Lung microvascular endothelial cell (primary cell): ENCODE results near the gene ISM1. TPM values are rescaled to one million over a fixed set of nuclear protein-coding genes. Genes with fewer than 3 reads are reported as not detected.
"Not testable (repeated sequence)": the region's sequence is repeated elsewhere in the genome, so short reads cannot be mapped to it uniquely, and the experiment has no call there.

ENCODE experiments used
- DNase-seq, 2 donors: peaks; one replicate each; pipeline versions ENCODE4 v3.0.0 to v3.0.0-alpha.2; 2010; ENCODE audit warnings: low read depth in 2 of 2
- total RNA-seq: library from RNA; depleted of rRNA; stranded (reverse); fragments of >200 nt; gene quantifications from 2 replicates; pipeline ENCODE4 v1.2.1, GENCODE V29; 2014

ISM1 gene
- total RNA-seq, 1 donor from 2014 or later: not detected

- peak; percentile 71 to 72 for DNase-seq
Measured at GRCh38 chr20:13221673-13222318, 722 bp downstream of the ISM1 start.

- no peak for DNase-seq
Measured at GRCh38 chr20:13222319-13222716, 1.2 kb downstream of the ISM1 start.

GRCh38 chr20:13223736-13224520 is 2.9 kb downstream of the ISM1 start:
- DNase-seq: no peak

- no peak for DNase-seq
Measured at GRCh38 chr20:13226367-13226766, 5.3 kb downstream of the ISM1 start.

GRCh38 chr20:13228771-13229170 is 7.7 kb downstream of the ISM1 start:
- no peak for DNase-seq

DNA sequence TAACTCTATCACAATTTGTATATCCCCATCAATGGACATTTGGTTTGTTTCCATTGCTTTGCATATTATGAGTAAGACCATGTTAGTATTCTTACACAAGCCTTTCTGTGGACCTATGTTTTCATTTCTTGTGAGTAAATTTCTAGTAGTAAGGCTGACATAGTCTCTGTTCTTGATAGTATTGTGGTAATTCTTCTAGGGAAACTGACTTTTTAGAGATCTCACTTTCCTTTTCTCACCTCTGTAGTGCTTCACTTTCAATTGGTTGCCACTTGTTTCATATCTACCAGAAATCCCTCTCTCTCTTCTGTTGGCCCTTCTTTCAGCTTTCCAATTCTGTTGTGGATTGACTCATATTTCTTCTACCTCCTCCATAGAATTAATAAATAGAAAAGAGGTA is 8.5 kb downstream of the ISM1 start:
- no peak for DNase-seq

DNA sequence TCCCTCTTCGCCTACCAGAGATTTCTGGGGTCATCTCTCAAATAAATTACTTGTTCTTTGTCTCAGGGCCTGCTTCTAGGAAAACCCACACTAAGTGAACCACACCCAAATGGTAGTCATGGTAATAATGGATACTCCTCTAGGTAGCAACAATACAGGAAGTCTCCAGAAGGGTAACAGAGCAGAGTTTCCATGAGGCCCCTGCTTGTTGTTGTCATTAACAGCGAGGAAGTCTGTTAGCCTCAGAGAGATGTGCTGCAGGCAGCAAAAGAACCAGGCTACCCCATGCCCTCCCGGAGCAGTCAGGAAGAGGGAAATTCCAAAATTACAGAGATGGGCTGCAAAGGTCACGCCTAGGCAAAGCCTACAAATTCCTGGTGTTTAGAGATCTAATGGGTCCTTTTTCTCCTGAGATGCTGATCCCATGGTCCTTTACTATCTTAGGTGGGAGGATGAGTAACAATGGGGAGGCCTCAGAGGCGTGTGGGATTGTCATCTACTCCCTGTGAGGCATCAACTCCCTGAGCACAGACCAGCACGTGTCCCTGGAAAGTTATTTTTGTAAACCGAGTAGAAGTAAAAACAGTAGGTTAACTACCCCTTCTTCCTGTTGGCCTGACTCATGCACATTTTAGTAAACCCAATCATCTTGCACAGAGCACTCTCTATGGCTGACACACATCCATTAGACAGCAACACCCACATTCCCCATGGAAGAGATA is 10.1 kb downstream of the ISM1 start:
- peak; percentile 45 to 62 for DNase-seq

DNA sequence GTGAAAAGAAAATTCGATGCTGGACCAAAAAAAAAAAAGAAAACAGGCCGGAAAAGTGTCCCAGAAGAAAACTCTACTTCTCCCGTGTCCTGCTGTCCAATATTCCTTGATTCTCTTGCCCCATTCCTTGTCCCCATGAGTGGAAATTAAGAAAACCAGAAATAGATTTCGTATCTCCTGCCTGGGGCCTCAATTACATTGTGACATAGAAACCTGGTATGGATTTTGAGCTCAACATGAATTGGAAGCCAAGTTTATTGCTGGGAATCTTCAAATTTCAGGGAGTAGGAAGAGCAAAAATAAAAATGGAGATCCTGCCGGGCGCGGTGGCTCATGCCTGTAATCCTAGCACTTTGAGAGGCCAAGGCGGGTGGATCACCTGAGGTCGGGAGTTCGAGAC is 11.9 kb downstream of the ISM1 start:
- DNase-seq: no peak

GRCh38 chr20:13234961-13235360 is 13.9 kb downstream of the ISM1 start:
- DNase-seq: no peak

DNA sequence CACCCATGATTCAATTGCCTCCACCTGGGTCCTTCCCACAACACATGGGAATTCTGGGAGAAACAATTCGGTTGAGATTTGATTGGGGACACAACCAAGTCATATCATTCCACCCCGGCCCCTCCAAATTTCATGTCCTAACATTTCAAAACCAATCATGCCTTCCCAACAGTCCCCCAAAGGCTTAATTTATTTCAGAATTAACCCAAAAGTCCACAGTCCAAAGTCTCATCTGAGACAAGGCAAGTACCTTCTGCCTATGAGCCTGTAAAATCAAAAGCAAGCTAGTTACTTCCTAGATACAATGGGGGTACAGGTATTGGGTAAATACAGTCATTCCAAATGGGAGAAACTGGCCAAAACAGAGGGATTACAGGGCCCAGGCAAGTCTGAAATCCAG is 15.3 kb downstream of the ISM1 start:
- DNase-seq: not testable (repeated sequence)

DNA sequence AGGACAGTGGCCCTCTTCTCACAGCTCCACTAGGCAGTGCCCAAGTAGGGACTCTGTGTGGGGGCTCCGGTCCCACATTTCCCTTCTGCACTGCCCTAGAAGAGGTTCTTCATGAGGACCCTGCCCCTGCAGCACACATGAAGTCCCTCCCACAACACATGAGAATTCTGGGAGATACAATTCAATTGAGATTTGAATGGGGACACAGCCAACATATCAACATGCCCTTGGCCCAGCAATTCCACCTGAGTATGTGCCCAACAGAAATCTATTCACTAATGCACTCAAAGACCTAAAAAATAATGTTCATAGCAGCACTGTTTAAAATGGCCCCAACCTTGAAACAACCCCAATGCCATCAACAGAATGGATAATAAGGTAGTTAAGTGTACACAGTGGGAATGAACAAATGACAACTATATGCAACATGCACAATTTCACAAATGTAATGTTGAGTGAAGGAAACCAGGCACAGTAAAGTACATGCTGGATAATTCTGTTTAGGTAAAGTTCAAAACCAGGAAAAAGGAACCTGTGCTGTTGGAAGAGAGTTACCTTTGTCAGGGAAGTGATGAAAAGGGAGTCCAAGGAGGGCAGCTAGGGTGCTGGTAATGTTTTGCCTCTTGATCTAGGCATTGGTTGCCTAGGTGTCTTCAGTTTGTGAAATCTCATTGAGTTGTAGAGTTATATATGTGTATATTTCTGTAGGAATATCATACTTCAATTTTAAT is 16.1 kb downstream of the ISM1 start:
- no peak for DNase-seq

DNA sequence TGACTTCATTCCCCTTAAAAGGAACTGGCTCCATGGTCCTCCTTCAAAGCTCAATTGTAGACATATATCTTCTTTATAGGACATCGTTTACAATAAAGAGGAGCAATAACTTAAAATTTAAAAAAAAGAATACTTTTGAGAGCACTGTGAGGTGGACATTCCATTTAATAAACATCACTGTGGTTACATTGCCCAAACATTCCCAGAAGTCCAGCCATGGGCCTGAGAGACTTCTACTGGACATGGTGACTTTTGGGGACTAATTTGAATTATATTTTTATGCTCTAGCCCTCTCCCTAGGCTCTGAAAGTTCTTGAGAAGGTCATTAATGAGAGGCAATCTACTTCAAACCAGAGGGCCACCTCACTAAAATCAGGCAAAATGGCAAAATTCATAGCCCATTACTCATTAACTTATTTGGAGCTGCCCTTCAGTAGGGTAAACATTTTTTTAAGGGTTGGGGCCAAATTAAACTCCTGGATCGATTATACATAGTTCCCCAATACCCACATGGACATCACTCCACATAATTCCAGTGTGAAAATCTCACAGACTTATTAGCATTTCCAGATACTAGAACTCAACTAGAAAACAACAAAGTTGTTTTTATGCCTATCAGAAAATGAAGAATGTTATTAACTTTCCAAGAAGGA is 17.1 kb downstream of the ISM1 start:
- DNase-seq: no peak

DNA sequence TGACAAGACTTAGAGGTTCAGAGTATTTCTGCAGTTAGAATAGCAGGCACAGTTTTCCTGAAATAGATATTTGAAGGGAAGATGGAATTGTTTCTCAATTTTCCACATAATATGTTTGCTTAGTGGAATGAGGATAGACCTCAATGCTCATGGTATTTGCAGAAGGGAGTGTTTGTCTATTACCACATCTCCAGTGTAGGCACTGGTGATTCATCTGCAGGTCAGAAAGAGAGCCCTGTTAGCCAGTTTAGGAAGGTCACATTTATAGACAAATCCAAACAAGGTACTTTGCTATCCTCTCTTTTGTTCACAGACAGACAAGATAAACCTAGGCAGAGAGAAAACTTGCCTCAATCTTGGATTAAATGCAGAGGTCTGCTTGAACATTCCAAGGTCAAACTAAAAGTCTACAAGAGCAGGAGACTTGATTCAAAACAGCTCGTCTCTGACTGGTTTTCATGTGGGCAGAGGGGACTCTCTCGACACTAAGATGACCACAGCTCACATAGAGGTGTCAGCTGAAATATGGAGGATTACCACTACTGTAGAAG is 22.8 kb downstream of the ISM1 start:
- DNase-seq: no peak

DNA sequence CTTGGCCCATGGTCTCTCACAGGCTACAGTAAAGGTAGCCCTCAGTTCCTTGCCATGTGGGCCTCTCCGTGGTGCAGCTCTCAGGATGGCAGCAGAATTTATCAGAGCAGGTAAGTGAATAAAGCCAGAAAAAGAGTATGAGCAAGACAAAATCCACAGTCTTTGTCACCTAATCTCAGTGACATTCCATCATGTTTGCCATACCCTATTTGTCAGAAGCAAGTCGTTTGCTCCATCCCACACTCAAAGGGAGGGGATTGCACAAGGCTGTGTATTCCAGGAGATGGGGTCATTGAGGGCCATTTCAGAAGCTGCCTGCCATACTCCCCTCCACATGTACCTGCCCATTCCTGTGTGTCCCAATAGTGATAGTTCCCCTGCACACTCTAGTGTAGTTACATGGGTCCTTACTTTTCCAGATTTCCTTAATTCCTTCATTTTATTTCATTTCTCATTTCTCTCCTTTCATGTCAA is 24.2 kb downstream of the ISM1 start:
- no peak for DNase-seq

GRCh38 chr20:13249118-13249797 is 28.2 kb downstream of the ISM1 start:
- DNase-seq: no peak

- DNase-seq: no peak
Measured at GRCh38 chr20:13249798-13250170, 28.7 kb downstream of the ISM1 start.

DNA sequence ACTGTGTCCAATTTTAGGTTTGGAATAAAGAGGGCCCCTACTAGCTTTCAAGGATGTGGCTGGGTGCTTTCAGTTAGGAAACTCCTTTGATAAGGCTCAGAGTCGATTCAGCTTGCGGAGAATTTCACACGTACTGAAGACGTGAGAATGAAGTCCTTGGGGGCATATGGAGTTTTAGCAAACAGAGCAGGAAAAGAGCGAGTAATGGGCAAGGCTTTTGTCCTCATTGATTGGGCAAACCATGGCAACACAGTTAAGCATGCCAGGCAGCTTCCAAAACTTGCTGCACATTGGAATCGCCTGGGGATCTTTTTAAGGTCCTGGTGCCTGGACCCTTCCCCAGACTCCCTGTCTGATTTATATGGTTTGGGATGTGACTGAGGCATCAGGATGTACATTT is 29.2 kb downstream of the ISM1 start:
- DNase-seq: no peak

DNA sequence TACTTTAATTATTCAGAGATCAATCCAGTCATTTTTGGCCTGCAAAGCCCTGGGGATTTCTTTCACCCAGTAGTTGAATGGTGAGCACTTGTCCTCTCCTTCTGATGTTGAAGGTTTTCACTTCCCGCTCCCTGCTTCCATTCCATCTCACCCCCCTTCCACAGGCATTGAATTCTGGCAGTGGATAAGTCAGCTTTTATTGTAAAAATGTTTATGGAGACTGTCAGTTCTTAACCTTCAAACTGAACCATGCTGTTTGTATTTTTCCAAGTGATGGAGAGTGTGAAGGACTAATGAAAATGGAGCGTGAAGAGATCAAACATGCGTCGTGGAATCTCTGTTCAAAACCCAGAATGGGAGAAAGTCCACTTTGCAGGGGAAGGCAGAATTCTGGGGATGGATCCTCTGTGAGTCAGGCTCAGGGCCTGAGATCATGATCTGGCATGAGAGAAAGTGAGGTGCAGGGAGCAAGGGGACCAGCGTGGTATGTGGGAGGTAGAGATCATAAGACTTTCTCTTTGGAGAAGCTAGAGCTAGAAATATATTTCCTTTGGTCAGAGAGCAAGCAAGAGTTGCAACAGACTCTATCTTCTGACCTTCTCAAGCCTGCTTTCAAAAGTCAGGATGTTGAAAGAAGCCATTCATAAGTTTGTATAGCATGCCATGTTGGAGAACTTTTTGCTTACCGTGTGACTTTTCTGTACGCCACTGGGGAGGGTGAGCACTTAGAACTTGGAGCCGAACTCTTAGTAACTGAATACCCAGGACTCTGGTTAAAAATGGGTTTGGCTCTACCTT is 30.2 kb downstream of the ISM1 start:
- DNase-seq: no peak

DNA sequence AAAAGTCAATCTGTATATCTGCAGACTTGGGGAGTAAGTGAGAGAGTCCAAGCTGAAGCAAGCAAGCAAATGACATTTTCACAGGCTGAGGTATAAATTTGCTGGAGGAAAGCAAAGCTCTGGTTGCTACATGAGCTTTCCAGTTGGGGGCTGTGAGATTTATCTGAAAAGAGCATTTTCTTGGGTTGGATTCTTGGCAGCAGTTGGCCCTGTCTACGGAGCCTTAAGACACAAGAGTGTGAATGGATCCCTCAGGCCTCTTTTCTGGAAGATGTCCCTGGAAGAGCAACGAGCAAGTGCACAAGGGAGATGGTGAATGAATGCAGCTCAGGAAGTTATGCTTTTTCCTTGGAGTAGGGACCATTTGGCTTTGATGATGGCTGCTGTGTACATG is 30.8 kb downstream of the ISM1 start:
- no peak for DNase-seq

DNA sequence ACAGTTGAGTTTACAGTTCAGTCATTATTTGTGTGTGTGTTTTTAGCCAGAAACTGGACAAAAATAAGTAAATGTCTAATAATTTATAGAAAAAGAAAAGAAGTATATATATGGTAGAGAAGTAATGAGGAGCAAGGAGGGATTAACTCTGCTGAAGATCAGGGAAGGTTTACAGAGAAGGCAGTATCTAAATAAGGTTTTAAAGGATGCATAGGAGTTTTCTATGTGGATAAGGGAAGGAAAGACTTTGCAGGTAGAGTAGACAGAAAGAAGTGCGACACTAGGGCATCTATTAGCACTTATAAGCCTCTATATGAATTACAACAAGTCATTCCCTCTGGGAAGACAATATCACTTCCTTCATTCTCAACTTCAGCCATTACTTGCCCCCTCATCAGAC is 34.3 kb downstream of the ISM1 start:
- no peak for DNase-seq
